ENCODE results near the gene ITGB4.

ITGB4 gene

DNA sequence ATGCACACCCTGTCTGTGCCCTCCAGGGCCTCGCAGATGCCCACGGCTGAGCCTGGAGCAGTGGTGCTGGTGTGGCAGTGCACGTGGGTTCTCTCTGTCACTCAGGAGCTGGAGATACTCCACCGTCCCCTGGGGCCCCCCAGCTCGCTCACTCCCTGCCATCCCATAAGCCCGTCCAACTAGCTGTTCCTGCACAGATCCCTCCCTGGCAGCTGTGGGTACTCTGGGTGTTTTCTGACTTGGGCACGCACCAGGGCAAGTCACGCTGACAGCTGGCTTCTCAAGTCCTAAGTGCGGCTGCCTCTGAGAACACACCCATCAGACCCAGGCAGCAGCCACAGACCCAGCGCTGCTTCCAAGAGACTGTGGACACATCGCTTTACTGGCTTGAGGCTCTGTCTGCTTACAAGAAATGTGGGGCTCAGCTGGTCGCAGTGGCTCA lies 25.4 kb upstream of the ITGB4 start:
- Histone ChIP-seq H3K27me3 (ENCODE audit: control insufficient read depth in 1 of 2, insufficient read depth in 2 of 2, low read length in 2 of 2) (no peaks in the 10 kb centered on the region), H3K36me3 (ENCODE audit: control insufficient read depth in 1 of 2, insufficient read depth in 2 of 2, low read length in 2 of 2) (peaks cover 3 to 42% of the 10 kb centered on the region in 2 donors), H3K9ac (ENCODE audit: low read depth in 1 of 2, low read length in 2 of 2) (peak overlapping the region; percentile 8 to 32), H3K4me1 (ENCODE audit: control insufficient read depth in 1 of 2, insufficient read depth in 2 of 2, low read length in 2 of 2) (peaks cover 82 to 87% of the 10 kb centered on the region in 2 donors), H3K27ac (ENCODE audit: low read depth, low read length) (peak overlapping the region; percentile 62), H3K9me3 (ENCODE audit: control insufficient read depth in 1 of 2, low read length in 2 of 2) (no peaks in the 10 kb centered on the region), H3K4me3 (ENCODE audit: low read depth in 1 of 2, low read length in 2 of 2) (no peak overlapping the region)

- Histone ChIP-seq H3K9ac (ENCODE audit: low read depth in 1 of 2, low read length in 2 of 2) (peak overlapping the region; percentile 57 to 65), H3K27ac (ENCODE audit: low read depth, low read length) (peak overlapping the region; percentile 88), H3K9me3 (ENCODE audit: control insufficient read depth in 1 of 2, low read length in 2 of 2) (no peaks in the 10 kb centered on the region), H3K4me1 (ENCODE audit: control insufficient read depth in 1 of 2, insufficient read depth in 2 of 2, low read length in 2 of 2) (peaks cover 72 to 73% of the 10 kb centered on the region in 2 donors), H3K27me3 (ENCODE audit: control insufficient read depth in 1 of 2, insufficient read depth in 2 of 2, low read length in 2 of 2) (no peaks in the 10 kb centered on the region), H3K4me3 (ENCODE audit: low read depth in 1 of 2, low read length in 2 of 2) (peak overlapping the region; percentile 36 to 40), H3K36me3 (ENCODE audit: control insufficient read depth in 1 of 2, insufficient read depth in 2 of 2, low read length in 2 of 2) (peaks cover 18 to 58% of the 10 kb centered on the region in 2 donors)
These were observed 23.5 kb upstream of the ITGB4 start for GRCh38 chr17:75697651-75698291.

DNA sequence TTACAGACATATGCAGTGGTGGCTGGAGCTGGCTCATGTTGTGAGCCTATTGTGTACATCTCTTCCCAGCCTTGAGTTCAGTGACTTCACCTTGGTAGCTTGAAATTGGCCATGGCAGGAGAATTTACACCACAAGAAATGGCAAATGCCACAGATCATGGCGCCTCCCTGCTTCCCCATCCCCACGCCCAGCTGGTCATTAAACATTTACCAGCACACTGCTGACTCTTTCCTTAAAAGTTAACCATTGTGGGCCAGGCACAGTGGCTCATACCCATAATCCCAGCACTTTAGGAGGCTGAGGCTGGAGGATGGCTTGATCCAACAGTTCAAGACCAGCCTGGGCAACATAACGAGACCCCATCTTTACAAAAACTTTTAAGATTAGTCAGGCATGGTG lies 22.6 kb upstream of the ITGB4 start:
- Histone ChIP-seq H3K9me3 (ENCODE audit: control insufficient read depth in 1 of 2, low read length in 2 of 2) (no peaks in the 10 kb centered on the region), H3K27me3 (ENCODE audit: control insufficient read depth in 1 of 2, insufficient read depth in 2 of 2, low read length in 2 of 2) (no peaks in the 10 kb centered on the region), H3K4me1 (ENCODE audit: control insufficient read depth in 1 of 2, insufficient read depth in 2 of 2, low read length in 2 of 2) (peaks cover 64 to 66% of the 10 kb centered on the region in 2 donors), H3K27ac (ENCODE audit: low read depth, low read length) (peak overlapping the region; percentile 88), H3K9ac (ENCODE audit: low read depth in 1 of 2, low read length in 2 of 2) (peak overlapping the region in 1 of 2 donors; percentile 25), H3K4me3 (ENCODE audit: low read depth in 1 of 2, low read length in 2 of 2) (no peak overlapping the region), H3K36me3 (ENCODE audit: control insufficient read depth in 1 of 2, insufficient read depth in 2 of 2, low read length in 2 of 2) (peaks cover 25 to 58% of the 10 kb centered on the region in 2 donors)

DNA sequence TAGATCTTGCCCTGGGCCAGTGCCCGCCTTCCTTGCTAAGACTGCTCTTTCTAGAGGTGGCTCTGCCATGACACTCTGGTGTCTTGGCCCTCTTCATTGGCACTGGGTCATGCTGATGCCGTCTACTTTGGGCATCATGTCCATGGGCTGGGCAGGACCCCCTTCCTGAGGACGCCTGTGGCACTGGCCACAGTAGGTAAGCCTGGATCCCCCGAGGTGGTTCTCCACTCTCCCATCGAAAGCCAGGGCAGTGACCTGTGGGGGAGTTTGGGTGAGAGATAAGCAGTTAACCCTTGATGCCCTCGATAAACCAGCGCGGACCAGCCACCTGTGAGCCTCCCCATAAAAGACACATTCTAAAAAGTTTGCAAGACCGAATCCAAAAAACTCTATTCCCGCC lies 20.0 kb upstream of the ITGB4 start:
- Histone ChIP-seq H3K9me3 (ENCODE audit: control insufficient read depth in 1 of 2, low read length in 2 of 2) (no peaks in the 10 kb centered on the region), H3K27ac (ENCODE audit: low read depth, low read length) (no peak overlapping the region), H3K9ac (ENCODE audit: low read depth in 1 of 2, low read length in 2 of 2) (peak overlapping the region; percentile 16 to 54), H3K4me3 (ENCODE audit: low read depth in 1 of 2, low read length in 2 of 2) (no peak overlapping the region), H3K36me3 (ENCODE audit: control insufficient read depth in 1 of 2, insufficient read depth in 2 of 2, low read length in 2 of 2) (peaks cover 43 to 64% of the 10 kb centered on the region in 2 donors), H3K4me1 (ENCODE audit: control insufficient read depth in 1 of 2, insufficient read depth in 2 of 2, low read length in 2 of 2) (peaks cover 41 to 43% of the 10 kb centered on the region in 2 donors), H3K27me3 (ENCODE audit: control insufficient read depth in 1 of 2, insufficient read depth in 2 of 2, low read length in 2 of 2) (no peaks in the 10 kb centered on the region)

GRCh38 chr17:75703191-75703590 lies 18.1 kb upstream of the ITGB4 start:
- Histone ChIP-seq H3K9ac (ENCODE audit: low read depth in 1 of 2, low read length in 2 of 2) (no peak overlapping the region), H3K36me3 (ENCODE audit: control insufficient read depth in 1 of 2, insufficient read depth in 2 of 2, low read length in 2 of 2) (peaks cover 52 to 82% of the 10 kb centered on the region in 2 donors), H3K27ac (ENCODE audit: low read depth, low read length) (no peak overlapping the region), H3K4me3 (ENCODE audit: low read depth in 1 of 2, low read length in 2 of 2) (no peak overlapping the region), H3K4me1 (ENCODE audit: control insufficient read depth in 1 of 2, insufficient read depth in 2 of 2, low read length in 2 of 2) (peaks cover 31 to 32% of the 10 kb centered on the region in 2 donors), H3K27me3 (ENCODE audit: control insufficient read depth in 1 of 2, insufficient read depth in 2 of 2, low read length in 2 of 2) (no peaks in the 10 kb centered on the region), H3K9me3 (ENCODE audit: control insufficient read depth in 1 of 2, low read length in 2 of 2) (no peaks in the 10 kb centered on the region)

GRCh38 chr17:75703591-75703990 lies 17.7 kb upstream of the ITGB4 start:
- Histone ChIP-seq H3K9me3 (ENCODE audit: control insufficient read depth in 1 of 2, low read length in 2 of 2) (no peaks in the 10 kb centered on the region), H3K4me3 (ENCODE audit: low read depth in 1 of 2, low read length in 2 of 2) (no peak overlapping the region), H3K27me3 (ENCODE audit: control insufficient read depth in 1 of 2, insufficient read depth in 2 of 2, low read length in 2 of 2) (no peaks in the 10 kb centered on the region), H3K27ac (ENCODE audit: low read depth, low read length) (no peak overlapping the region), H3K9ac (ENCODE audit: low read depth in 1 of 2, low read length in 2 of 2) (no peak overlapping the region), H3K4me1 (ENCODE audit: control insufficient read depth in 1 of 2, insufficient read depth in 2 of 2, low read length in 2 of 2) (peaks cover 27 to 28% of the 10 kb centered on the region in 2 donors), H3K36me3 (ENCODE audit: control insufficient read depth in 1 of 2, insufficient read depth in 2 of 2, low read length in 2 of 2) (peaks cover 52 to 86% of the 10 kb centered on the region in 2 donors)

GRCh38 chr17:75704963-75705875 lies 16.0 kb upstream of the ITGB4 start:
- H3K9ac ChIP-seq (ENCODE audit: low read depth in 1 of 2, low read length in 2 of 2): no peak overlapping the region
- H3K27ac ChIP-seq (ENCODE audit: low read depth, low read length): no peak overlapping the region
- H3K4me1 ChIP-seq (ENCODE audit: control insufficient read depth in 1 of 2, insufficient read depth in 2 of 2, low read length in 2 of 2): peaks cover 11 to 12% of the 10 kb centered on the region in 2 donors

GRCh38 chr17:75706042-75706728 lies 15.1 kb upstream of the ITGB4 start:
- H3K36me3 ChIP-seq (ENCODE audit: control insufficient read depth in 1 of 2, insufficient read depth in 2 of 2, low read length in 2 of 2): peaks cover 45 to 74% of the 10 kb centered on the region in 2 donors
- no peak overlapping the region for H3K4me3 ChIP-seq (ENCODE audit: low read depth in 1 of 2, low read length in 2 of 2)
- H3K4me1 ChIP-seq (ENCODE audit: control insufficient read depth in 1 of 2, insufficient read depth in 2 of 2, low read length in 2 of 2): peaks cover 1 to 2% of the 10 kb centered on the region in 2 donors
- H3K9ac ChIP-seq (ENCODE audit: low read depth in 1 of 2, low read length in 2 of 2): no peak overlapping the region
- no peaks in the 10 kb centered on the region for H3K27me3 ChIP-seq (ENCODE audit: control insufficient read depth in 1 of 2, insufficient read depth in 2 of 2, low read length in 2 of 2)
- H3K9me3 ChIP-seq (ENCODE audit: control insufficient read depth in 1 of 2, low read length in 2 of 2): no peaks in the 10 kb centered on the region
- H3K27ac ChIP-seq (ENCODE audit: low read depth, low read length): no peak overlapping the region

More at GRCh38 chr17:75704963-75705875, 16.0 kb upstream of the ITGB4 start:
- Histone ChIP-seq H3K9me3 (ENCODE audit: control insufficient read depth in 1 of 2, low read length in 2 of 2) (no peaks in the 10 kb centered on the region), H3K27me3 (ENCODE audit: control insufficient read depth in 1 of 2, insufficient read depth in 2 of 2, low read length in 2 of 2) (no peaks in the 10 kb centered on the region), H3K4me3 (ENCODE audit: low read depth in 1 of 2, low read length in 2 of 2) (no peak overlapping the region), H3K36me3 (ENCODE audit: control insufficient read depth in 1 of 2, insufficient read depth in 2 of 2, low read length in 2 of 2) (peaks cover 52 to 83% of the 10 kb centered on the region in 2 donors)

GRCh38 chr17:75707079-75707571 lies 14.1 kb upstream of the ITGB4 start:
- peaks cover 39 to 64% of the 10 kb centered on the region in 2 donors for H3K36me3 ChIP-seq (ENCODE audit: control insufficient read depth in 1 of 2, insufficient read depth in 2 of 2, low read length in 2 of 2)
- no peak overlapping the region for H3K9ac ChIP-seq (ENCODE audit: low read depth in 1 of 2, low read length in 2 of 2)
- no peaks in the 10 kb centered on the region for H3K9me3 ChIP-seq (ENCODE audit: control insufficient read depth in 1 of 2, low read length in 2 of 2)
- no peak overlapping the region for H3K4me3 ChIP-seq (ENCODE audit: low read depth in 1 of 2, low read length in 2 of 2)
- H3K27me3 ChIP-seq (ENCODE audit: control insufficient read depth in 1 of 2, insufficient read depth in 2 of 2, low read length in 2 of 2): no peaks in the 10 kb centered on the region
- H3K27ac ChIP-seq (ENCODE audit: low read depth, low read length): no peak overlapping the region
- H3K4me1 ChIP-seq (ENCODE audit: control insufficient read depth in 1 of 2, insufficient read depth in 2 of 2, low read length in 2 of 2): no peaks in the 10 kb centered on the region

All from duodenal mucosa (tissue), 2 donors.